Prostate gland (tissue), 2 donors: Measurements from ENCODE around the gene SLC22A1. TPM values are rescaled to one million over a fixed set of nuclear protein-coding genes. Genes with fewer than 3 reads are reported as not detected.
"Not testable (repeated sequence)": the region's sequence is repeated elsewhere in the genome, so short reads cannot be mapped to it uniquely, and the experiment has no call there.

Experiments
- DNase-seq: peaks from one replicate; pipeline ENCODE4 v3.0.0-alpha.2; 2019; ENCODE audit warnings: low spot score
- H3K27ac ChIP-seq, 2 donors: fragments of 200-600 bp; sonication (generic); 2 replicates each; pipeline ENCODE4 v1.5.1; 2017 to 2019
- H3K27me3 ChIP-seq: fragments of 200-600 bp; sonication (generic); replicated peaks from 2 replicates; pipeline ENCODE4 v1.5.1; 2019; ENCODE audit not compliant: insufficient read depth
- H3K36me3 ChIP-seq, 2 donors: fragments of 200-600 bp; sonication (generic); 1 replicate in 1 of 2; 2 replicates in 1 of 2; pipeline versions ENCODE4 v1.5.1 to v1.8.1; 2017 to 2019
- H3K4me1 ChIP-seq: fragments of 200-600 bp; sonication (generic); replicated peaks from 2 replicates; pipeline ENCODE4 v1.5.1; 2019
- H3K4me3 ChIP-seq, 2 donors: fragments of 200-600 bp; sonication (generic); 2 replicates each; pipeline ENCODE4 v1.5.1; 2017 to 2019
- H3K9me3 ChIP-seq: fragments of 200-600 bp; sonication (generic); 2 replicates; pipeline ENCODE4 v1.5.1; 2017
- POLR2A ChIP-seq: fragments of 450-650 bp; IDR thresholded peaks from one replicate; pipeline ENCODE4 v1.6.1; 2016; ENCODE audit warnings: antibody characterized with exemption, mild to moderate bottlenecking
- POLR2AphosphoS5 ChIP-seq: sonication (generic); formaldehyde crosslinking; IDR thresholded peaks from one replicate; pipeline ENCODE4 v1.6.1; 2017; ENCODE audit warnings: antibody characterized with exemption
- WGBS: methylation state at CpG from one replicate; pipeline ENCODE4 v1.1.5; 2018; 5-methylcytosine and 5-hydroxymethylcytosine counted together
- intact Hi-C: fragments of 100-400 bp; cut with DNase I; formaldehyde crosslinking; loops from one replicate; pipeline ENCODE4 v1.14.2; 2022
- total RNA-seq, 2 donors: library from RNA; depleted of rRNA; stranded (reverse); fragments of >200 nt; gene quantifications; one replicate each; pipeline ENCODE4 v1.1.0, GENCODE V29; 2016
- TF ChIP-seq, protein P1 (sequence below), 4 experiments: fragments of 200-600 bp in 2 of 4; fragments of 450-650 bp in 2 of 4; sonication (generic) in 2 of 4; IDR thresholded peaks; 1 replicate in 3 of 4; 2 replicates in 1 of 4; pipeline ENCODE4 v1.5.1; 2016 to 2019; ENCODE audit warnings: antibody characterized with exemption in 4 of 4, mild to moderate bottlenecking in 2 of 4, moderate library complexity in 2 of 4

SLC22A1 gene
- total RNA-seq, 2 donors from 2014 or later = 0.80 to 4.4 TPM

DNA sequence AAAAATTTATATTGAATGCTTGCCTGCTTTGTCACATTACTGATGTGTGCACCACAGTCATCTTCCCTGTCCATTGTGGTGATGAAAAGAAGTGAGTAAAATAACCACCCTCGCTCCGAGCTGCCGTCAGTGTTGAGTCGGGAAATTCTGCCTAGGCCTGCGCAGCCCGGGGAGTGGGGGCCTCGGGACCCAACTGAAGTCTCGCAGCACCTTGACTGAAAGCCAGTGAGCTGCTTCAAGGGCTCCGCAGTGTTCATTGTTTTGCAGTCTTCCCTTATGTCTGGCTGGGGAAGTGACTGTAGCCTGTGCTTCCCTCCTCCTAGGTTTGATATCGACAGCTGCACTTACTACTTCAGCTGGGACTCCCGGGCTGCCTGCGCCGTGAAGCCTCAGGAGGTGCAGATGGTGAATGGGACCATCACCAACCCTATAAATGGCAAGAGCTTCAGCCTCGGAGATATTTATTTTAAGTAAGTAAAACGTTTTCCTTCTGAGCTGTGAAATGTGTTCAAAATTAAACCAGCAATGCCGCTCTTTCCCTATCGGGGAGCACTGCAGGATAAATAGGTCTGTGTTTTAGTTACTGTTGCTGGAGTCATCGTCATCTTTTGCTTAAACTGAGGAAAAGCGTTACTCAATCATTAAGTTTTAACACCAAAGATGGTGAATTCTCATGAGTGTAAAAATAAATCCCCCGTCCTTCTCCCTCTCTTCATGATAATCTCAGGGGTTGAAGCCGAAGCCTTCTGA lies 32.7 kb upstream of the SLC22A1 start:
- Histone ChIP-seq H3K9me3 (no peaks in the 10 kb centered on the region), H3K36me3 (peaks cover 3 to 39% of the 10 kb centered on the region in 2 donors), H3K4me1 (no peaks in the 10 kb centered on the region), H3K27me3 (no peaks in the 10 kb centered on the region), H3K4me3 (no peak overlapping the region), H3K27ac (peak overlapping the region; percentile 1 to 4)
- TF ChIP-seq POLR2A = no peak
- TF ChIP-seq POLR2AphosphoS5 = no peak
- TF ChIP-seq, protein P1, sequence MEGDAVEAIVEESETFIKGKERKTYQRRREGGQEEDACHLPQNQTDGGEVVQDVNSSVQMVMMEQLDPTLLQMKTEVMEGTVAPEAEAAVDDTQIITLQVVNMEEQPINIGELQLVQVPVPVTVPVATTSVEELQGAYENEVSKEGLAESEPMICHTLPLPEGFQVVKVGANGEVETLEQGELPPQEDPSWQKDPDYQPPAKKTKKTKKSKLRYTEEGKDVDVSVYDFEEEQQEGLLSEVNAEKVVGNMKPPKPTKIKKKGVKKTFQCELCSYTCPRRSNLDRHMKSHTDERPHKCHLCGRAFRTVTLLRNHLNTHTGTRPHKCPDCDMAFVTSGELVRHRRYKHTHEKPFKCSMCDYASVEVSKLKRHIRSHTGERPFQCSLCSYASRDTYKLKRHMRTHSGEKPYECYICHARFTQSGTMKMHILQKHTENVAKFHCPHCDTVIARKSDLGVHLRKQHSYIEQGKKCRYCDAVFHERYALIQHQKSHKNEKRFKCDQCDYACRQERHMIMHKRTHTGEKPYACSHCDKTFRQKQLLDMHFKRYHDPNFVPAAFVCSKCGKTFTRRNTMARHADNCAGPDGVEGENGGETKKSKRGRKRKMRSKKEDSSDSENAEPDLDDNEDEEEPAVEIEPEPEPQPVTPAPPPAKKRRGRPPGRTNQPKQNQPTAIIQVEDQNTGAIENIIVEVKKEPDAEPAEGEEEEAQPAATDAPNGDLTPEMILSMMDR (IDR thresholded peaks at IDR 0.05) = no peak
- intact Hi-C loops = loop anchor here (2.0 to 5.0 kb wide), 2 partner anchors 46 to 368 kb away; no protein-coding TSS in a partner anchor
- DNase-seq = no peak
- 75% methylated on average over 21 of the region's 21 CpGs for WGBS

DNA sequence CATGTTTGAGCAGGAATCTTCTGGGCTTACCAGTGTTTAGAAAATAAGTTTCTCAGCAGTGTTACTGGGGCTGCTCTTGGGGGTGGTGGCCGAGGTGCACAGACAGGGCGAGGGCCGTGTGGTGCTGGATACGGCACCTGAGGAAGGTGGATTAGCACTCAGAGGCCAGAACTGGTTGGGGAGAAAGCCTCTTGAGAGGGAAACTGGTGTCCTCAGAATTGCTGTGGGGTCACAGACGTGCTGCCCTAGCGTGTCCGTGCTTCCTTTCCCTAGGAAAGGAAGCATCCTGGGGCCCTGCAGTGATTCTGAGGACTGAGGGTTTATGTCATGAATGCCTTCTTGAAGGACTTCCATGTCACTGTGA lies 32.1 kb upstream of the SLC22A1 start:
- peaks cover 3 to 33% of the 10 kb centered on the region in 2 donors for H3K36me3 ChIP-seq
- DNase-seq = no peak
- H3K4me1 ChIP-seq = no peaks in the 10 kb centered on the region
- no peaks in the 10 kb centered on the region for H3K27me3 ChIP-seq
- peak overlapping the region in 1 of 2 donors; percentile 1 for H3K27ac ChIP-seq
- whole genome bisulfite sequencing = 97% methylated on average over 7 of the region's 7 CpGs
- H3K4me3 ChIP-seq = no peak overlapping the region
- no peaks in the 10 kb centered on the region for H3K9me3 ChIP-seq
- intact Hi-C loops = loop anchor here (2.0 to 5.0 kb wide), 2 partner anchors 45 to 368 kb away; no protein-coding TSS in a partner anchor
- TF ChIP-seq POLR2AphosphoS5 (no peak), POLR2A (no peak)
- TF ChIP-seq, protein P1 (IDR thresholded peaks at IDR 0.05) = no peak

DNA sequence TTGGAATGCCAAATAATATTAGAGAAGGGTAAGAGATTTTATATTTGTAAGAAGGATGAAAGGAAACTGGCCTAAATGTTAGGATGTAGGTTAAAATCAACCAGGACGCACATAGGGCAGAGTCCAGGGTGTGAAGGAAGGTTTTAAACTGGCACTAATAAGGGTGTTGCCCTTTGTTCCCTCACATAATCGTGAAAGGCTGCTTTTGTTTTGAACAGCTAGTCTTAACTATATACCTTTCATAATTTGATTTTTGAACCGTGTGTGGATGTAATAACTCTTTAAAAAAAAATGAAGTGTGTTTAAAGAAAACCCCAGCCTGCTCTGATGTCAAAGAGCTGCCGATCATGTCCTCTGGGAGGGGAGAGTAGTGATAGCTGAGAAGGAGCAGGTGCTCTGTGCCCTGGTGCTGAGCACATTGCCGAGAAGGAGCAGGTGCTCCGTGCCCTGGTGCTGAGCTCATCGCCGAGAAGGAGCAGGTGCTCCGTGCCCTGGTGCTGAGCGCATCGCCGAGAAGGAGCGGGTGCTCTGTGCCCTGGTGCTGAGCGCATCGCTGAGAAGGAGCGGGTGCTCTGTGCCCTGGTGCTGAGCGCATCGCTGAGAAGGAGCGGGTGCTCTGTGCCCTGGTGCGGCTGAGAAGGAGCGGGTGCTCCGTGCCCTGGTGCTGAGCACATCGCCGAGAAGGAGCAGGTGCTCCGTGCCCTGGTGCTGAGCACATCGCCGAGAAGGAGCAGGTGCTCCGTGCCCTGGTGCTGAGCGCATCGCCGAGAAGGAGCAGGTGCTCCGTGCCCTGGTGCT lies 31.0 kb upstream of the SLC22A1 start:
- intact Hi-C loops, H3K4me3 ChIP-seq, H3K27me3 ChIP-seq, H3K27ac ChIP-seq, H3K4me1 ChIP-seq, H3K9me3 ChIP-seq, DNase-seq: not testable (repeated sequence)
- 93% methylated on average over 30 of the region's 32 CpGs for WGBS
- peaks cover 3 to 32% of the 10 kb centered on the region in 2 donors for H3K36me3 ChIP-seq

DNA sequence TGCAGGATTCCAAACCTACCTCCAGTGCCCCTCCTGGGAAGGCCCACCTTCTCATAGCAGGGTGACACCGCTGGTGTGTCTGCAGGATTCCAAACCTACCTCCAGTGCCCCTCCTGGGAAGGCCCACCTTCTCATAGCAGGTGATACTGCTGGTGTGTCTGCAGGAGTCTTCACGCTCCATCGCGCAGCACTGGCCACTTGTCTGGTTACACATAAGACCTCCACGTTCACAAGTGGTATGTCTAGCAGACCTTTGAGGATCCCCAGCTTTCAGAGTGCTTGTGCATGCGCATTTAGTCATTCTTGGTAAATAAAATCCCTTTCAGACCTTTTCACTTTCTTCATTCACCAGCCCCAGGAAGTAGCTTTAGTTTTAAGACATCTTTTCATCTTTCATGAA lies 29.4 kb upstream of the SLC22A1 start:
- H3K4me3 ChIP-seq, DNase-seq, H3K27ac ChIP-seq, H3K4me1 ChIP-seq, intact Hi-C loops, H3K9me3 ChIP-seq, H3K27me3 ChIP-seq: not testable (repeated sequence)
- peaks cover 3 to 22% of the 10 kb centered on the region in 2 donors for H3K36me3 ChIP-seq
- 94% methylated on average over 6 of the region's 6 CpGs for WGBS

DNA sequence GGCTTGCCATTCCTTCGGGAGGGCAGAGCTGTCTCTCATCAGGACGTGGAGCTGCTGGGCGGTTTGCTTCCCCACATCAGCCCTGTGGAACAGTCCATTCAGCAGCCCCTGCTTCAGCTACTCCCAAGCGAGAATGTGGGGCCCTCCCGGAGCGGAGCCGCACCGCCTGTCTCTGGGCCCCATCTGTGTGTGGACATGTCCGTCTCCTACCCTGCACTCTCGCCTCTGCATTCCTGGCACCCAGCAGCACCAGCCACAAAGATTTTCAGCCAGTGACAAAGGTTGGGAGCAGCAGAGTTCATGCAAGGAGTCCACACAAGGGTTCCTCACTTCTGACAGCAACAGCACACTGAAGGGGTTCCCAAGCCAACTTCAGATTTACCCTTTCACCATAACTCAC lies 29.0 kb upstream of the SLC22A1 start:
- H3K36me3 ChIP-seq = peaks cover 3 to 22% of the 10 kb centered on the region in 2 donors
- TF ChIP-seq, protein P1 (IDR thresholded peaks at IDR 0.05) = no peak
- TF ChIP-seq POLR2AphosphoS5 = no peak
- TF ChIP-seq POLR2A = no peak
- 87% methylated on average over 10 of the region's 10 CpGs for WGBS
- H3K27me3 ChIP-seq = no peaks in the 10 kb centered on the region
- no peaks in the 10 kb centered on the region for H3K9me3 ChIP-seq
- intact Hi-C loops = no loop called here
- no peak for DNase-seq
- no peaks in the 10 kb centered on the region for H3K4me1 ChIP-seq
- no peak overlapping the region for H3K27ac ChIP-seq
- no peak overlapping the region for H3K4me3 ChIP-seq
